ENCODE results near the gene FMO3.

DNA sequence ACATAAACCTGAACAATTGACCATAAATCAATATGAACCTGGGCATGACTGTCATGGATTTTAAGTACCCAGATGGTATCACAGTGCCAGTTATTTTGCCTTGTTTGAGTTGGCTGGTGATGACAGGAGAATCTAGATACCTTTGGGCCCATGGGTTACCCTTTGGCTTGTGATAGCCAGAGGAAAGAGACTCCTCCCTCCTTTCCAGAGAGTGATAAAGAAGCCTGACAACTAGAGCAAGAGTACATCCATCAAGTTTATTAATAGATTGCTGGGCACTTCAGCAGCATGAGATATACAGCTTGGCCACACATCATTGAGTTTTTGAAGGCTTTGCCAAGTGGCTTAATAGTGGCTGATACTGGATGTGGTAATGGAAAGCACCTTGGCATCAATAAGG lies 6.6 kb upstream of the FMO3 start:
- TF ChIP-seq, protein P1, sequence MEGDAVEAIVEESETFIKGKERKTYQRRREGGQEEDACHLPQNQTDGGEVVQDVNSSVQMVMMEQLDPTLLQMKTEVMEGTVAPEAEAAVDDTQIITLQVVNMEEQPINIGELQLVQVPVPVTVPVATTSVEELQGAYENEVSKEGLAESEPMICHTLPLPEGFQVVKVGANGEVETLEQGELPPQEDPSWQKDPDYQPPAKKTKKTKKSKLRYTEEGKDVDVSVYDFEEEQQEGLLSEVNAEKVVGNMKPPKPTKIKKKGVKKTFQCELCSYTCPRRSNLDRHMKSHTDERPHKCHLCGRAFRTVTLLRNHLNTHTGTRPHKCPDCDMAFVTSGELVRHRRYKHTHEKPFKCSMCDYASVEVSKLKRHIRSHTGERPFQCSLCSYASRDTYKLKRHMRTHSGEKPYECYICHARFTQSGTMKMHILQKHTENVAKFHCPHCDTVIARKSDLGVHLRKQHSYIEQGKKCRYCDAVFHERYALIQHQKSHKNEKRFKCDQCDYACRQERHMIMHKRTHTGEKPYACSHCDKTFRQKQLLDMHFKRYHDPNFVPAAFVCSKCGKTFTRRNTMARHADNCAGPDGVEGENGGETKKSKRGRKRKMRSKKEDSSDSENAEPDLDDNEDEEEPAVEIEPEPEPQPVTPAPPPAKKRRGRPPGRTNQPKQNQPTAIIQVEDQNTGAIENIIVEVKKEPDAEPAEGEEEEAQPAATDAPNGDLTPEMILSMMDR (conservative IDR thresholded peaks at IDR 0.05 in 1 of 2, IDR thresholded peaks at IDR 0.05 in 1 of 2; ENCODE audit: low read depth in 1 of 2, low read length in 2 of 2) = no peak
- no peak for TF ChIP-seq EZH2 (IDR thresholded peaks at IDR 0.05; ENCODE audit: low read length, missing control alignments)
